Measurements from ENCODE around the gene ZNF662. TPM values are rescaled to one million over a fixed set of nuclear protein-coding genes. Genes with fewer than 3 reads are reported as not detected.
"Not testable (repeated sequence)": the region's sequence is repeated elsewhere in the genome, so short reads cannot be mapped to it uniquely, and the experiment has no call there.

Gene ZNF662
- total RNA-seq, 1 experiment from 2014 or later, result not detected

- H3K4ac ChIP-seq (ENCODE audit: low read depth, low read length), result no peak overlapping the region
- H3T11ph ChIP-seq (ENCODE audit: low read length), result no peak overlapping the region
- peak overlapping the region; percentile 91 for H3K14ac ChIP-seq (ENCODE audit: insufficient read depth, low read length)
- peak; percentile 97 for TF ChIP-seq CTCF (conservative IDR thresholded peaks at IDR 0.05)
- no peak overlapping the region for H3K23ac ChIP-seq (ENCODE audit: insufficient read length, low read depth, low read length)
- no peak overlapping the region for H3K56ac ChIP-seq (ENCODE audit: insufficient read length, low read depth, low read length)
- H3K27ac Mint-ChIP-seq, result peak overlapping the region in 1 of 3 experiments; percentile 91; a peak in 3 of 7 replicates
- peak overlapping the region; percentile 86 for H3K18ac ChIP-seq (ENCODE audit: insufficient read length, low read depth, low read length)
- H2BK12ac ChIP-seq (ENCODE audit: insufficient read length, low read depth, low read length), result no peak overlapping the region
- H3K79me2 ChIP-seq (ENCODE audit: insufficient read depth, low read length), result no peaks in the 10 kb centered on the region
- peak overlapping the region; percentile 35 for H3K4me2 ChIP-seq (ENCODE audit: insufficient read depth, insufficient read length, low read length)
- no peak overlapping the region for H2BK15ac ChIP-seq (ENCODE audit: low read depth, low read length)
- H3K9ac ChIP-seq (ENCODE audit: extremely low read depth, insufficient read length, low read length), result peak overlapping the region; percentile 49
- H2BK20ac ChIP-seq (ENCODE audit: low read depth, low read length, poor library complexity, severe bottlenecking), result no peak overlapping the region
- H4K91ac ChIP-seq (ENCODE audit: insufficient read length, low read depth, low read length), result no peak overlapping the region
- H4K5ac ChIP-seq (ENCODE audit: insufficient read length, low read depth, low read length), result no peak overlapping the region
- peaks cover 4% of the 10 kb centered on the region for H3K23me2 ChIP-seq (ENCODE audit: insufficient read length, low read depth, low read length, poor library complexity, severe bottlenecking)
- H3K79me1 ChIP-seq (ENCODE audit: insufficient read depth, low read depth, low read length, poor library complexity, severe bottlenecking), result no peaks in the 10 kb centered on the region
- H2BK5ac ChIP-seq (ENCODE audit: insufficient read length, low read length), result no peak overlapping the region
- H2AFZ ChIP-seq (ENCODE audit: low read length), result no peak overlapping the region
- no peak overlapping the region for H4K8ac ChIP-seq (replicated peaks; ENCODE audit: insufficient read length, low read depth, low read length)
- H3K4me1 ChIP-seq (ENCODE audit: insufficient read depth, low read length), result peaks cover 4% of the 10 kb centered on the region; the same call in 1 of the 2 replicates
- no peak overlapping the region for H2AK5ac ChIP-seq (ENCODE audit: insufficient read length, low read length)
- no CpG with 5 or more reads among the region's 61 CpGs for WGBS (ENCODE audit: extremely low coverage, insufficient read length, low lambda C conversion rate)
- H3K9me3 ChIP-seq (ENCODE audit: control insufficient read depth, low read depth, low read length), result no peaks in the 10 kb centered on the region
- no peak overlapping the region for H3K27ac ChIP-seq (ENCODE audit: insufficient read length, low read depth, low read length)
- peaks cover 22 to 25% of the 10 kb centered on the region in 2 experiments for H3K4me1 Mint-ChIP-seq
- peak overlapping the region; percentile 67 to 82 for H3K4me3 Mint-ChIP-seq
- DNase-seq, result peak; percentile 95
- no peak overlapping the region for H2BK120ac ChIP-seq (ENCODE audit: low read depth, low read length, poor library complexity, severe bottlenecking)
- H3K36me3 Mint-ChIP-seq (ENCODE audit: insufficient read depth in 1 of 3, low read depth in 3 of 3), result no peaks in the 10 kb centered on the region
- peaks cover 2% of the 10 kb centered on the region; the same call in 1 of the 2 replicates for H3K27me3 Mint-ChIP-seq (ENCODE audit: low read depth)
- no peaks in the 10 kb centered on the region for H3K9me3 Mint-ChIP-seq
- no peaks in the 10 kb centered on the region for H3K27me3 ChIP-seq (ENCODE audit: insufficient read depth, low read length)
- no peaks in the 10 kb centered on the region for H4K20me1 ChIP-seq (ENCODE audit: control insufficient read depth, insufficient read depth, insufficient read length)
Observed at GRCh38 chr3:42880601-42881451, 25.1 kb upstream of the ZNF662 start.

GRCh38 chr3:42883251-42883930, 22.6 kb upstream of the ZNF662 start:
- H3K9ac ChIP-seq (ENCODE audit: extremely low read depth, insufficient read length, low read length); H4K91ac ChIP-seq (ENCODE audit: insufficient read length, low read depth, low read length); H3K4me3 Mint-ChIP-seq; H2BK5ac ChIP-seq (ENCODE audit: insufficient read length, low read length); H3K4ac ChIP-seq (ENCODE audit: low read depth, low read length); H3K9me3 ChIP-seq (ENCODE audit: control insufficient read depth, low read depth, low read length); H3K4me2 ChIP-seq (ENCODE audit: insufficient read depth, insufficient read length, low read length); H3K23me2 ChIP-seq (ENCODE audit: insufficient read length, low read depth, low read length, poor library complexity, severe bottlenecking); H3T11ph ChIP-seq (ENCODE audit: low read length); H3K9me3 Mint-ChIP-seq; H3K79me2 ChIP-seq (ENCODE audit: insufficient read depth, low read length); H3K27ac Mint-ChIP-seq; H4K20me1 ChIP-seq (ENCODE audit: control insufficient read depth, insufficient read depth, insufficient read length); H2BK15ac ChIP-seq (ENCODE audit: low read depth, low read length); H3K36me3 Mint-ChIP-seq (ENCODE audit: insufficient read depth in 1 of 3, low read depth in 3 of 3); H3K27me3 Mint-ChIP-seq (ENCODE audit: low read depth); H2AK5ac ChIP-seq (ENCODE audit: insufficient read length, low read length); H3K18ac ChIP-seq (ENCODE audit: insufficient read length, low read depth, low read length); H2BK120ac ChIP-seq (ENCODE audit: low read depth, low read length, poor library complexity, severe bottlenecking); H3K79me1 ChIP-seq (ENCODE audit: insufficient read depth, low read depth, low read length, poor library complexity, severe bottlenecking); H3K56ac ChIP-seq (ENCODE audit: insufficient read length, low read depth, low read length); H3K14ac ChIP-seq (ENCODE audit: insufficient read depth, low read length); H3K27ac ChIP-seq (ENCODE audit: insufficient read length, low read depth, low read length); H4K8ac ChIP-seq (replicated peaks; ENCODE audit: insufficient read length, low read depth, low read length); H3K4me1 ChIP-seq (ENCODE audit: insufficient read depth, low read length); H2AFZ ChIP-seq (ENCODE audit: low read length); H3K27me3 ChIP-seq (ENCODE audit: insufficient read depth, low read length); H2BK12ac ChIP-seq (ENCODE audit: insufficient read length, low read depth, low read length); H4K5ac ChIP-seq (ENCODE audit: insufficient read length, low read depth, low read length); DNase-seq; H2BK20ac ChIP-seq (ENCODE audit: low read depth, low read length, poor library complexity, severe bottlenecking); H3K23ac ChIP-seq (ENCODE audit: insufficient read length, low read depth, low read length): not testable (repeated sequence)
- peaks cover 33% of the 10 kb centered on the region in 2 experiments for H3K4me1 Mint-ChIP-seq
- no CpG with 5 or more reads among the region's 6 CpGs for WGBS (ENCODE audit: extremely low coverage, insufficient read length, low lambda C conversion rate)

Measured in H9 (cell line).